MM.1S (cell line): ENCODE measurements around the gene GHRH.

ENCODE experiments used
- DNase-seq: peaks from one replicate; pipeline ENCODE4 v3.0.0-alpha.2; 2015
- H2AFZ ChIP-seq: fragments of 300-600 bp; sonication (generic); 2 replicates; pipeline ENCODE4 v1.6.0; 2016; ENCODE audit warnings: antibody characterized with exemption, low read length
- H3F3A ChIP-seq: fragments of 300-600 bp; sonication (generic); 2 replicates; pipeline ENCODE4 v1.6.1; 2016; ENCODE audit warnings: mild to moderate bottlenecking, antibody characterized with exemption, low read length, moderate library complexity, mixed read lengths; ENCODE audit not compliant: insufficient read depth
- H3K27ac ChIP-seq: fragments of 300-600 bp; sonication (generic); 2 replicates; pipeline ENCODE4 v1.5.1; 2016; ENCODE audit warnings: mild to moderate bottlenecking, low read length
- H3K27me3 ChIP-seq: fragments of 300-600 bp; sonication (generic); replicated peaks from 2 replicates; pipeline ENCODE4 v1.6.0; 2016; ENCODE audit warnings: low read length; ENCODE audit not compliant: insufficient read depth
- H3K36me3 ChIP-seq: fragments of 300-600 bp; sonication (generic); replicated peaks from 2 replicates; pipeline ENCODE4 v1.6.1; 2016; ENCODE audit warnings: mild to moderate bottlenecking, low read length, mixed read lengths; ENCODE audit not compliant: insufficient read depth
- H3K4me1 ChIP-seq: fragments of 300-600 bp; sonication (generic); 2 replicates; pipeline ENCODE4 v1.6.1; 2016; ENCODE audit warnings: low read length, mixed read lengths
- H3K4me2 ChIP-seq: fragments of 300-600 bp; sonication (generic); 2 replicates; pipeline ENCODE4 v1.6.0; 2016; ENCODE audit warnings: low read depth, low read length
- H3K4me3 ChIP-seq: fragments of 300-600 bp; sonication (generic); 2 replicates; pipeline ENCODE4 v1.5.1; 2016; ENCODE audit warnings: low read length, mixed read lengths
- H3K79me2 ChIP-seq: fragments of 300-600 bp; sonication (generic); 2 replicates; pipeline ENCODE4 v1.6.1; 2016; ENCODE audit warnings: mixed run types, low read length, mixed read lengths
- H3K9ac ChIP-seq: fragments of 300-600 bp; sonication (generic); 2 replicates; pipeline ENCODE4 v1.6.1; 2016; ENCODE audit warnings: low read length, mixed read lengths
- H3K9me2 ChIP-seq: fragments of 300-600 bp; sonication (generic); replicated peaks from 2 replicates; pipeline ENCODE4 v1.6.1; 2016; ENCODE audit warnings: mild to moderate bottlenecking, low read length, mixed read lengths; ENCODE audit not compliant: insufficient read depth
- H3K9me3 ChIP-seq: fragments of 300-600 bp; sonication (generic); replicated peaks from 2 replicates; pipeline ENCODE4 v1.6.1; 2016; ENCODE audit warnings: mild to moderate bottlenecking, low read length, mixed read lengths; ENCODE audit not compliant: insufficient read depth
- H4K20me1 ChIP-seq: fragments of 300-600 bp; sonication (generic); 2 replicates; pipeline ENCODE4 v1.6.1; 2016; ENCODE audit warnings: mild to moderate bottlenecking, low read length, moderate library complexity, mixed read lengths; ENCODE audit not compliant: insufficient read depth
- EZH2 ChIP-seq: fragments of 300-600 bp; sonication (generic); optimal IDR thresholded peaks from 2 replicates; pipeline ENCODE3; 2017; ENCODE audit warnings: low read depth, mild to moderate bottlenecking, antibody characterized with exemption, low read length, mixed read lengths
- EZH2phosphoT487 ChIP-seq: fragments of 300-600 bp; sonication (generic); IDR thresholded peaks from 2 replicates; pipeline ENCODE4 v1.6.1; 2018; ENCODE audit warnings: antibody characterized with exemption, low read length
- TF ChIP-seq, protein P1 (sequence below): fragments of 300-600 bp; sonication (generic); IDR thresholded peaks from 2 replicates; pipeline ENCODE4 v1.5.1; 2016; ENCODE audit warnings: antibody characterized with exemption, low read length, mixed read lengths

The GHRH gene

DNA sequence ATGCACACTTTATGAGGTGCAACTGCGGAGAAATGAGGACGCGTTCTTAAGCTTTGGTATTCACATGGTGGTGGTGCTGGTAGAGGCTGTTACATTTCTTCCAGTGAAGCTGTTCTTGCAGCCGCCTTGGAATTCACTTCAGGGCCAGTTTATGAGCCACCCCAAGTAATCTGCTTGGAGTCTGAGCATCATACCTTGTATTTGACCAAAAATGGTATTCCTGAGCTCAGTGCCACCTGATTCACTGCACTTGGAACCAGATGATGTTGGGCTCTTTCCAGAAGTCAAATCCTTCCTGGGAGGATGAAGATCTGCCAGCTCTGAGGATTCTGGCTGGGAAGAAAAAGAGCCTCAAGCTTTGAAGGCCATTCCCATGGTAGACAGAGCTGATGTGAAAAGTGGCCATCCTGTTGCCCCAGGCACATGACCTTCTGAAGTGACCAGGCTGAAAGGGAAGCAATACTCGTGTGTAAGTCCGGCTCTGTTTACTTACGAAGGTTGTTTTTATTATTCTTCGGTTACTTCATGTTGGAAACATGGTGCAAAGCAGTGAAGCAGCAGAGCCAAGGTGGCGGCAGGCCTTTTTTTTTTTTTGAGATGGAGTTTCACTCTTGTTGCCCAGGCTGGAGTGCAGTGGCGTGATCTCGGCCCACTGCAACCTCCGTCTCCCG, 35.6 kb upstream of the GHRH start:
- no peak overlapping the region for H3K4me3 ChIP-seq
- no peak overlapping the region for H3K9ac ChIP-seq
- DNase-seq, result no peak
- H3K27me3 ChIP-seq, result no peaks in the 10 kb centered on the region
- H3K27ac ChIP-seq, result peak overlapping the region; percentile 85; the same call in 1 of the 2 replicates
- H3F3A ChIP-seq, result peaks cover 4% of the 10 kb centered on the region; the same call in 1 of the 2 replicates
- no peaks in the 10 kb centered on the region for H3K36me3 ChIP-seq
- H3K4me1 ChIP-seq, result peaks cover 40% of the 10 kb centered on the region
- H4K20me1 ChIP-seq, result no peaks in the 10 kb centered on the region
- H3K79me2 ChIP-seq, result peaks cover 75% of the 10 kb centered on the region
- no peak overlapping the region for H3K4me2 ChIP-seq
- no peak overlapping the region for H2AFZ ChIP-seq
- H3K9me3 ChIP-seq, result no peaks in the 10 kb centered on the region
- no peaks in the 10 kb centered on the region for H3K9me2 ChIP-seq
- TF ChIP-seq EZH2 (no peak), EZH2phosphoT487 (no peak)
- TF ChIP-seq, protein P1, sequence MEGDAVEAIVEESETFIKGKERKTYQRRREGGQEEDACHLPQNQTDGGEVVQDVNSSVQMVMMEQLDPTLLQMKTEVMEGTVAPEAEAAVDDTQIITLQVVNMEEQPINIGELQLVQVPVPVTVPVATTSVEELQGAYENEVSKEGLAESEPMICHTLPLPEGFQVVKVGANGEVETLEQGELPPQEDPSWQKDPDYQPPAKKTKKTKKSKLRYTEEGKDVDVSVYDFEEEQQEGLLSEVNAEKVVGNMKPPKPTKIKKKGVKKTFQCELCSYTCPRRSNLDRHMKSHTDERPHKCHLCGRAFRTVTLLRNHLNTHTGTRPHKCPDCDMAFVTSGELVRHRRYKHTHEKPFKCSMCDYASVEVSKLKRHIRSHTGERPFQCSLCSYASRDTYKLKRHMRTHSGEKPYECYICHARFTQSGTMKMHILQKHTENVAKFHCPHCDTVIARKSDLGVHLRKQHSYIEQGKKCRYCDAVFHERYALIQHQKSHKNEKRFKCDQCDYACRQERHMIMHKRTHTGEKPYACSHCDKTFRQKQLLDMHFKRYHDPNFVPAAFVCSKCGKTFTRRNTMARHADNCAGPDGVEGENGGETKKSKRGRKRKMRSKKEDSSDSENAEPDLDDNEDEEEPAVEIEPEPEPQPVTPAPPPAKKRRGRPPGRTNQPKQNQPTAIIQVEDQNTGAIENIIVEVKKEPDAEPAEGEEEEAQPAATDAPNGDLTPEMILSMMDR, result no peak

DNA sequence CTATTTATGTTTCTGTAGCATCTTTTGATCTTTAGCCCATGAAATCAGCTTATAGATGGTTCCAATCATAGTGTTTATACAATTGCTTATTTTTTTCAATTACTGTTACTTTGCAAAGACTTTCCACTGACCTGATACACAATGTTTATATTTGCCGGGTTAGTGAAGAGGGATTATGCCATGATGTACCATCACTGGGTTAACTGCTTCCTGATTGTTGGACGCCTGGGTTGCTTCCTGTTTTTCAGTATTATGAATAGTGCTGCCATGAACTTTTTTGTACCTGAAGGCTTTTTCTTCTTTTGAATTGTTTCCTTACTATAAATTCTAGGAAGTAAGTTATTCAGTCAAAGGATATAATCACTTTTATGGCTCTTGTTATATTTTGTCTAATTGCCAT, 34.8 kb upstream of the GHRH start:
- H3K4me3 ChIP-seq, result no peak overlapping the region
- H3K4me1 ChIP-seq, result peaks cover 40% of the 10 kb centered on the region
- no peak overlapping the region for H3K4me2 ChIP-seq
- no peak overlapping the region for H3K27ac ChIP-seq
- H3K79me2 ChIP-seq, result peaks cover 76% of the 10 kb centered on the region
- H3F3A ChIP-seq, result peaks cover 4% of the 10 kb centered on the region; the same call in 1 of the 2 replicates
- DNase-seq, result no peak
- H2AFZ ChIP-seq, result no peak overlapping the region
- no peaks in the 10 kb centered on the region for H3K9me3 ChIP-seq
- no peaks in the 10 kb centered on the region for H3K36me3 ChIP-seq
- H4K20me1 ChIP-seq, result no peaks in the 10 kb centered on the region
- TF ChIP-seq EZH2phosphoT487, result no peak
- TF ChIP-seq, protein P1, result no peak
- no peak for TF ChIP-seq EZH2
- no peaks in the 10 kb centered on the region for H3K27me3 ChIP-seq
- no peaks in the 10 kb centered on the region for H3K9me2 ChIP-seq
- H3K9ac ChIP-seq, result no peak overlapping the region

DNA sequence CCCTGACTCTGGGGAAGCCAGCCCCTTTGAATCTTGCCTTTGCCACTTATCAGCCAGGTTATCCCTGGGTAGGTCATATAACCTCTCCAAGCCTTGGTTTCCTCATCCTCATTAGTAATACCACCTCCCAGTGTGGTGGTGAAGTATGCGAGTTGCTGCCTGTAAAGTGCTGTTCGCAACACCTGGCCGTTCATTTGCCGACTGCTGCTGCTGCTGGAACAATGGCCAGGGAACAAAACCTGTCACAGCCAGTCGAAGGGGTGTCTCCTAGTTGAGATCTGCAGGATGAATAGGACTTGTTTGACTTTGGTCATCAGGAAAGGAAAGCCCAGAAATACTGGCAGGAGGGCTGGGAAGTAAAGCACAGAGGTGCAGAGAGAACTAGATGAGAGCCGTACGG, 34.0 kb upstream of the GHRH start:
- Histone ChIP-seq H3K27ac (no peak overlapping the region), H4K20me1 (no peaks in the 10 kb centered on the region), H3K4me1 (peaks cover 40% of the 10 kb centered on the region), H3K9me2 (no peaks in the 10 kb centered on the region), H3K79me2 (peaks cover 79% of the 10 kb centered on the region), H3K9ac (no peak overlapping the region), H2AFZ (no peak overlapping the region), H3K36me3 (no peaks in the 10 kb centered on the region), H3K27me3 (no peaks in the 10 kb centered on the region), H3K4me3 (no peak overlapping the region), H3K4me2 (no peak overlapping the region), H3F3A (peaks cover 4% of the 10 kb centered on the region; the same call in 1 of the 2 replicates), H3K9me3 (no peaks in the 10 kb centered on the region)
- DNase-seq, result no peak
- TF ChIP-seq EZH2phosphoT487, result no peak
- TF ChIP-seq EZH2, result no peak
- TF ChIP-seq, protein P1, result no peak
